GM12878 (cell line): ENCODE results near the gene DNAJC13. TPM values are rescaled to one million over a fixed set of nuclear protein-coding genes. Genes with fewer than 3 reads are reported as not detected.

Experiments
- ATAC-seq: fragments of 200-7000 bp; cut with Tn5 transposase; 3 replicates; pipeline ENCODE4 v1.9.1; 2020; ENCODE audit warnings: mild to moderate bottlenecking, moderate library complexity
- BruUV-seq: library from RNA; stranded (reverse); fragments of 400-500 nt; replicated peaks from 2 replicates; lab custom pipeline; 2021; lab: Mats Ljungman, UMichigan
- CTCF ChIA-PET: fragments of 300-600 bp; sonication (Branson Sonifier 250); formaldehyde crosslinking; extraction: SDS; loops from one replicate; lab custom pipeline; 2021; ENCODE audit warnings: inconsistent platforms; lab: Yijun Ruan, JAX
- POLR2A ChIA-PET: fragments of 350-600 bp; formaldehyde crosslinking; extraction: SDS; loops from one replicate; lab custom pipeline; 2021; ENCODE audit warnings: inconsistent platforms; lab: Charles Lee
- RAD21 ChIA-PET: fragments of 300-600 bp; sonication (Branson Sonifier 250); formaldehyde crosslinking; loops from one replicate; lab custom pipeline; 2023; ENCODE audit warnings: antibody characterized with exemption; ENCODE audit not compliant: unreplicated experiment; lab: Charles Lee
- SMC1A ChIA-PET: fragments of 300-600 bp; sonication (Branson Sonifier 250); formaldehyde crosslinking; loops from one replicate; lab custom pipeline; 2023; ENCODE audit not compliant: unreplicated experiment, uncharacterized antibody; lab: Charles Lee
- DNase-seq: peaks from one replicate; pipeline ENCODE4 v3.0.0-alpha.2; 2011; ENCODE audit warnings: low read depth, low spot score
- FAIRE-seq: peaks from 3 replicates; lab custom pipeline; 2011; peaks lifted over from hg19 to GRCh38; lab: Jason Lieb, UNC
- H2AFZ ChIP-seq: 2 replicates; pipeline ENCODE4 v1.6.0; 2011; ENCODE audit warnings: low read depth, low read length, control low read depth; ENCODE audit not compliant: control insufficient read depth
- H3K27ac ChIP-seq: 2 replicates; pipeline ENCODE4 v1.5.1; 2011; ENCODE audit warnings: control low read depth; ENCODE audit not compliant: control insufficient read depth, insufficient read depth
- H3K27me3 ChIP-seq, 2 experiments: replicated peaks in 1 of 2; 2 replicates each; pipeline versions ENCODE4 v1.6.0 to v1.6.1; 2011; ENCODE audit warnings: low read length in 1 of 2; ENCODE audit not compliant: control insufficient read depth in 2 of 2, insufficient read depth in 2 of 2
- H3K36me3 ChIP-seq, 2 experiments: 2 replicates each; pipeline ENCODE4 v1.5.1; 2011; ENCODE audit warnings: low read length in 1 of 2; ENCODE audit not compliant: control insufficient read depth in 2 of 2, insufficient read depth in 2 of 2
- H3K4me1 ChIP-seq: 2 replicates; pipeline ENCODE4 v1.6.1; 2011; ENCODE audit warnings: mild to moderate bottlenecking, low read length, moderate library complexity, mixed read lengths; ENCODE audit not compliant: control insufficient read depth, insufficient read depth
- H3K4me2 ChIP-seq: 2 replicates; pipeline ENCODE4 v1.6.0; 2011; ENCODE audit warnings: control low read depth; ENCODE audit not compliant: control insufficient read depth, insufficient read depth
- H3K4me3 ChIP-seq: fragments of 200-600 bp; sonication (generic); 2 replicates; pipeline ENCODE4 v1.5.1; 2016
- H3K79me2 ChIP-seq: 2 replicates; pipeline ENCODE4 v1.6.0; 2011; ENCODE audit warnings: low read length; ENCODE audit not compliant: control insufficient read depth, insufficient read depth
- H3K9ac ChIP-seq: 2 replicates; pipeline ENCODE4 v1.8.0; 2011; ENCODE audit warnings: low read length, control low read depth, mixed read lengths; ENCODE audit not compliant: control insufficient read depth, insufficient read depth
- H3K9me3 ChIP-seq: replicated peaks from 3 replicates; pipeline ENCODE4 v1.5.1; 2011; ENCODE audit warnings: mild to moderate bottlenecking, low read length; ENCODE audit not compliant: control insufficient read depth, insufficient read depth
- H4K20me1 ChIP-seq: 2 replicates; pipeline ENCODE4 v1.6.0; 2011; ENCODE audit not compliant: control insufficient read depth, insufficient read depth
- FOXM1 ChIP-seq: IDR thresholded peaks from 2 replicates; pipeline ENCODE4 v1.6.1; 2012; ENCODE audit warnings: low read depth, mild to moderate bottlenecking, inconsistent platforms, low read length, moderate library complexity
- GABPA ChIP-seq: IDR thresholded peaks from 2 replicates; pipeline ENCODE4 v1.6.1; 2014; ENCODE audit warnings: antibody characterized with exemption, low read depth, mild to moderate bottlenecking, inconsistent platforms
- HDAC6 ChIP-seq: fragments of 200-600 bp; sonication (generic); IDR thresholded peaks from one replicate; pipeline ENCODE4 v1.8.0; 2017; ENCODE audit warnings: antibody characterized with exemption; ENCODE audit not compliant: unreplicated experiment
- IRF4 ChIP-seq: IDR thresholded peaks from 2 replicates; pipeline ENCODE4 v1.6.1; 2011; ENCODE audit warnings: low read depth, low read length
- MEF2A ChIP-seq: IDR thresholded peaks from 2 replicates; pipeline ENCODE4 v1.6.1; 2011; ENCODE audit warnings: low read depth, mild to moderate bottlenecking, low read length, moderate library complexity; ENCODE audit not compliant: insufficient read depth
- NR2F1 ChIP-seq: fragments of 450-650 bp; conservative IDR thresholded peaks from 2 replicates; pipeline ENCODE4 v1.6.1; 2017; ENCODE audit warnings: mild to moderate bottlenecking
- POLR2AphosphoS5 ChIP-seq: IDR thresholded peaks from 2 replicates; pipeline ENCODE4 v1.6.1; 2011; ENCODE audit warnings: mild to moderate bottlenecking, low read length, inconsistent platforms
- SMAD5 ChIP-seq: IDR thresholded peaks from 2 replicates; pipeline ENCODE4 v1.6.1; 2016; ENCODE audit warnings: antibody characterized with exemption, low read depth
- TAF1 ChIP-seq: IDR thresholded peaks from 2 replicates; pipeline ENCODE4 v1.6.1; 2011; ENCODE audit warnings: mild to moderate bottlenecking, low read depth, low read length, borderline replicate concordance
- YY1 ChIP-seq: IDR thresholded peaks from 2 replicates; pipeline ENCODE4 v1.6.1; 2011; ENCODE audit warnings: low read depth, mild to moderate bottlenecking, low read length
- ZNF24 ChIP-seq: fragments of 450-650 bp; IDR thresholded peaks from 2 replicates; pipeline ENCODE4 v1.6.1; 2017; ENCODE audit warnings: antibody characterized with exemption, mild to moderate bottlenecking
- WGBS: methylation state at CpG from one replicate; pipeline ENCODE4 v1.1.6; 2016; ENCODE audit warnings: low lambda C conversion rate; ENCODE audit not compliant: insufficient replicate concordance, insufficient coverage; ENCODE audit errors: missing lambda C conversion rate; 5-methylcytosine and 5-hydroxymethylcytosine counted together
- in situ Hi-C: fragments of 300-500 bp; cut with MboI; formaldehyde crosslinking; loops from 9 replicates; pipeline ENCODE4 v1.14.3; 2018; ENCODE audit warnings: mixed read lengths
- intact Hi-C: fragments of 100-400 bp; cut with micrococcal nuclease; formaldehyde crosslinking; loops from one replicate; pipeline ENCODE4 v1.14.2; 2022; ENCODE audit not compliant: unreplicated experiment
- polyA plus RNA-seq, 11 experiments: library from polyadenylated mRNA; depleted of rRNA in 4 of 11; unstranded in 6 of 11; stranded (reverse) in 5 of 11; fragments of >200 nt; fragmentation: Nextera tagmentation in 4 of 11; fragmentation: Illumina TruSeq in 1 of 11; extraction: Ambion mirVana in 4 of 11; extraction: Trizol in 1 of 11; gene quantifications; 1 replicate in 1 of 11; 2 replicates in 10 of 11; pipeline versions ENCODE4 v1.2.1 to v1.2.3, GENCODE V29; 2011 to 2016; ENCODE audit warnings: inconsistent platforms in 2 of 11, missing spikeins in 2 of 11, low read depth in 1 of 11
- total RNA-seq, 4 experiments: library from RNA; depleted of rRNA in 3 of 4; stranded (reverse); fragments of >200 nt in 3 of 4; fragmentation: Illumina TruSeq in 1 of 4; extraction: Trizol in 1 of 4; gene quantifications; 2 replicates each; pipeline versions ENCODE4 v1.2.1 to v1.2.3, GENCODE V29; 2013 to 2021
- TF ChIP-seq, protein P1 (sequence below): fragments of 450-650 bp; conservative IDR thresholded peaks from 2 replicates; pipeline ENCODE4 v1.6.1; 2017; ENCODE audit warnings: mild to moderate bottlenecking, moderate library complexity
- TF ChIP-seq, protein P2 (sequence below): fragments of 150-350 bp; IDR thresholded peaks from 2 replicates; pipeline ENCODE4 v1.6.1; 2016; ENCODE audit warnings: low read depth, low read length
- TF ChIP-seq, protein P3 (sequence below): fragments of 450-650 bp; IDR thresholded peaks from 2 replicates; pipeline ENCODE4 v1.6.1; 2016; ENCODE audit warnings: mild to moderate bottlenecking
- TF ChIP-seq, protein P4 (sequence below): fragments of 150-350 bp; IDR thresholded peaks from 2 replicates; pipeline ENCODE4 v1.6.1; 2014; ENCODE audit warnings: mild to moderate bottlenecking, low read depth, low read length

The DNAJC13 gene
- total and polyA plus RNA-seq, 10 of the 15 experiments (the other 5 are each of a cell fraction or from before 2014, with no cell fraction given): 8.3 to 33.9 (median 17.0) TPM

DNA sequence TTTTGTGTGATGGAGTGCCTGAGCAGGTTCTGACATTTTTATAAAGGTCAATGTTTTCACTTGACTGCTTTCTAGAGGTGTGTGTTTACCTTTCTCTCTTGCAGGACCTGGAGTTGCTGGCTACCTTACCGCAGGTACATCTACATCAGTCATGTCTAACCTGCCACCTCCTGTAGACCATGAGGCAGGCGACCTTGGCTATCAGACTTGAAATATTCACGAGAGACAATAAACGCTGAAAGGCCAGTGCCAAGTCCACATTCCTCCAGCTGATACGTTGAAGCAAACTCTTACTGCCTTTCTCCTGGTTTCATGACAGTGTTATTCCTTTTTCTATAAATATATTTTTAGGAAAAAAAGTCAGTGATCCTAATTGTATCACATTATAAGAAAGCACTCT is 120.8 kb downstream of the DNAJC13 start:
- no peak overlapping the region for H3K4me2 ChIP-seq
- CTCF ChIA-PET: interaction anchor here (1.1 to 12.1 kb wide), 8 partner anchors 10 to 123 kb away, joined by 3 to 203 read pairs (median 4); no protein-coding TSS in a partner anchor
- POLR2A ChIA-PET: interaction anchor here (0.9 kb wide), 1 partner anchor 15 kb away, joined by 3 read pairs; no protein-coding TSS in a partner anchor
- no peak for DNase-seq
- 95% methylated on average over 5 of the region's 5 CpGs for WGBS
- no peak for ATAC-seq
- H3K9me3 ChIP-seq: no peaks in the 10 kb centered on the region
- H3K4me3 ChIP-seq: no peak overlapping the region
- 0 out of 2 replicates have a peak, but pooled peaks cover under 1% of the 10 kb centered on the region for H3K4me1 ChIP-seq
- no peak overlapping the region for H3K27ac ChIP-seq
- RAD21 ChIA-PET: interaction anchor here (4.3 kb wide), 1 partner anchor 104 kb away, joined by 53 read pairs; no protein-coding TSS in a partner anchor
- no peaks in the 10 kb centered on the region for H3K27me3 ChIP-seq
- H3K9ac ChIP-seq: no peak overlapping the region
- in situ Hi-C loops (loop anchor here (25.0 kb wide), 1 partner anchor 849 kb away; no protein-coding TSS in a partner anchor), intact Hi-C loops (no loop called here)
- H2AFZ ChIP-seq: no peak overlapping the region
- H4K20me1 ChIP-seq: no peaks in the 10 kb centered on the region
- SMC1A ChIA-PET: interaction anchor here (0.7 to 7.1 kb wide), 3 partner anchors 10 to 101 kb away, joined by 3 to 100 read pairs (median 3); no protein-coding TSS in a partner anchor
- peaks cover 2 to 21% of the 10 kb centered on the region in 2 experiments for H3K36me3 ChIP-seq
- no TSS peak for BruUV-seq
- TF ChIP-seq, protein P1, sequence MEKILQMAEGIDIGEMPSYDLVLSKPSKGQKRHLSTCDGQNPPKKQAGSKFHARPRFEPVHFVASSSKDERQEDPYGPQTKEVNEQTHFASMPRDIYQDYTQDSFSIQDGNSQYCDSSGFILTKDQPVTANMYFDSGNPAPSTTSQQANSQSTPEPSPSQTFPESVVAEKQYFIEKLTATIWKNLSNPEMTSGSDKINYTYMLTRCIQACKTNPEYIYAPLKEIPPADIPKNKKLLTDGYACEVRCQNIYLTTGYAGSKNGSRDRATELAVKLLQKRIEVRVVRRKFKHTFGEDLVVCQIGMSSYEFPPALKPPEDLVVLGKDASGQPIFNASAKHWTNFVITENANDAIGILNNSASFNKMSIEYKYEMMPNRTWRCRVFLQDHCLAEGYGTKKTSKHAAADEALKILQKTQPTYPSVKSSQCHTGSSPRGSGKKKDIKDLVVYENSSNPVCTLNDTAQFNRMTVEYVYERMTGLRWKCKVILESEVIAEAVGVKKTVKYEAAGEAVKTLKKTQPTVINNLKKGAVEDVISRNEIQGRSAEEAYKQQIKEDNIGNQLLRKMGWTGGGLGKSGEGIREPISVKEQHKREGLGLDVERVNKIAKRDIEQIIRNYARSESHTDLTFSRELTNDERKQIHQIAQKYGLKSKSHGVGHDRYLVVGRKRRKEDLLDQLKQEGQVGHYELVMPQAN: no peak
- no peak for TF ChIP-seq TAF1
- no peak for TF ChIP-seq HDAC6
- no peak for TF ChIP-seq SMAD5
- TF ChIP-seq NR2F1: no peak
- no peak for TF ChIP-seq FOXM1
- TF ChIP-seq, protein P2, sequence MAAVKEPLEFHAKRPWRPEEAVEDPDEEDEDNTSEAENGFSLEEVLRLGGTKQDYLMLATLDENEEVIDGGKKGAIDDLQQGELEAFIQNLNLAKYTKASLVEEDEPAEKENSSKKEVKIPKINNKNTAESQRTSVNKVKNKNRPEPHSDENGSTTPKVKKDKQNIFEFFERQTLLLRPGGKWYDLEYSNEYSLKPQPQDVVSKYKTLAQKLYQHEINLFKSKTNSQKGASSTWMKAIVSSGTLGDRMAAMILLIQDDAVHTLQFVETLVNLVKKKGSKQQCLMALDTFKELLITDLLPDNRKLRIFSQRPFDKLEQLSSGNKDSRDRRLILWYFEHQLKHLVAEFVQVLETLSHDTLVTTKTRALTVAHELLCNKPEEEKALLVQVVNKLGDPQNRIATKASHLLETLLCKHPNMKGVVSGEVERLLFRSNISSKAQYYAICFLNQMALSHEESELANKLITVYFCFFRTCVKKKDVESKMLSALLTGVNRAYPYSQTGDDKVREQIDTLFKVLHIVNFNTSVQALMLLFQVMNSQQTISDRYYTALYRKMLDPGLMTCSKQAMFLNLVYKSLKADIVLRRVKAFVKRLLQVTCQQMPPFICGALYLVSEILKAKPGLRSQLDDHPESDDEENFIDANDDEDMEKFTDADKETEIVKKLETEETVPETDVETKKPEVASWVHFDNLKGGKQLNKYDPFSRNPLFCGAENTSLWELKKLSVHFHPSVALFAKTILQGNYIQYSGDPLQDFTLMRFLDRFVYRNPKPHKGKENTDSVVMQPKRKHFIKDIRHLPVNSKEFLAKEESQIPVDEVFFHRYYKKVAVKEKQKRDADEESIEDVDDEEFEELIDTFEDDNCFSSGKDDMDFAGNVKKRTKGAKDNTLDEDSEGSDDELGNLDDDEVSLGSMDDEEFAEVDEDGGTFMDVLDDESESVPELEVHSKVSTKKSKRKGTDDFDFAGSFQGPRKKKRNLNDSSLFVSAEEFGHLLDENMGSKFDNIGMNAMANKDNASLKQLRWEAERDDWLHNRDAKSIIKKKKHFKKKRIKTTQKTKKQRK: no peak
- TF ChIP-seq YY1: no peak
- TF ChIP-seq POLR2AphosphoS5: no peak
- TF ChIP-seq GABPA: no peak
- TF ChIP-seq, protein P3, sequence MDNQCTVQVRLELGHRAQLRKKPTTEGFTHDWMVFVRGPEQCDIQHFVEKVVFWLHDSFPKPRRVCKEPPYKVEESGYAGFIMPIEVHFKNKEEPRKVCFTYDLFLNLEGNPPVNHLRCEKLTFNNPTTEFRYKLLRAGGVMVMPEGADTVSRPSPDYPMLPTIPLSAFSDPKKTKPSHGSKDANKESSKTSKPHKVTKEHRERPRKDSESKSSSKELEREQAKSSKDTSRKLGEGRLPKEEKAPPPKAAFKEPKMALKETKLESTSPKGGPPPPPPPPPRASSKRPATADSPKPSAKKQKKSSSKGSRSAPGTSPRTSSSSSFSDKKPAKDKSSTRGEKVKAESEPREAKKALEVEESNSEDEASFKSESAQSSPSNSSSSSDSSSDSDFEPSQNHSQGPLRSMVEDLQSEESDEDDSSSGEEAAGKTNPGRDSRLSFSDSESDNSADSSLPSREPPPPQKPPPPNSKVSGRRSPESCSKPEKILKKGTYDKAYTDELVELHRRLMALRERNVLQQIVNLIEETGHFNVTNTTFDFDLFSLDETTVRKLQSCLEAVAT: no peak
- TF ChIP-seq MEF2A: no peak
- no peak for TF ChIP-seq IRF4
- no peak for TF ChIP-seq ZNF24
- TF ChIP-seq, protein P4, sequence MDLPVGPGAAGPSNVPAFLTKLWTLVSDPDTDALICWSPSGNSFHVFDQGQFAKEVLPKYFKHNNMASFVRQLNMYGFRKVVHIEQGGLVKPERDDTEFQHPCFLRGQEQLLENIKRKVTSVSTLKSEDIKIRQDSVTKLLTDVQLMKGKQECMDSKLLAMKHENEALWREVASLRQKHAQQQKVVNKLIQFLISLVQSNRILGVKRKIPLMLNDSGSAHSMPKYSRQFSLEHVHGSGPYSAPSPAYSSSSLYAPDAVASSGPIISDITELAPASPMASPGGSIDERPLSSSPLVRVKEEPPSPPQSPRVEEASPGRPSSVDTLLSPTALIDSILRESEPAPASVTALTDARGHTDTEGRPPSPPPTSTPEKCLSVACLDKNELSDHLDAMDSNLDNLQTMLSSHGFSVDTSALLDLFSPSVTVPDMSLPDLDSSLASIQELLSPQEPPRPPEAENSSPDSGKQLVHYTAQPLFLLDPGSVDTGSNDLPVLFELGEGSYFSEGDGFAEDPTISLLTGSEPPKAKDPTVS: no peak
- no peak for FAIRE-seq
- H3K79me2 ChIP-seq: no peaks in the 10 kb centered on the region
